ENCODE results near the gene ZNF667.

ZNF667 gene

DNA sequence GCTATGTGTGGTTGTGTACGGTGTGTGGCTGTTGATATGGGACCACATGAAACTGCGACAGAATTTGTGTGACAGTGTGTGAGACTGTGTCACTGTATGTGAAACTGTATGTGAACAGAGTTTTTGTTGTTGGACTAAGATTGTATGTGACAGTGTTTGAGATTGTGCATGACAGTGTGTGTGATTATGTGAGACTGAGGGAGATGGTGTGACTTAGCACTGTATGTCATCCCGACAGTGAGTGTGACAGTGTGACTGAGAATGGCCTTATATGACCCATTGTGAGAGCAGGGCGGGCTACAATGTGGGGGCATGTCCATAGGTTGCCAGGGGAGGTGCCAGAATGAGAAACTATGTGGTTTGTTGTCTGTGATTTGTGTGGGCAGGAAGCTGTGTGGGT, 72.1 kb downstream of the ZNF667 start:
- no peak for DNase-seq (ENCODE audit: extremely low read depth, low read depth)
- TF ChIP-seq, protein P1, sequence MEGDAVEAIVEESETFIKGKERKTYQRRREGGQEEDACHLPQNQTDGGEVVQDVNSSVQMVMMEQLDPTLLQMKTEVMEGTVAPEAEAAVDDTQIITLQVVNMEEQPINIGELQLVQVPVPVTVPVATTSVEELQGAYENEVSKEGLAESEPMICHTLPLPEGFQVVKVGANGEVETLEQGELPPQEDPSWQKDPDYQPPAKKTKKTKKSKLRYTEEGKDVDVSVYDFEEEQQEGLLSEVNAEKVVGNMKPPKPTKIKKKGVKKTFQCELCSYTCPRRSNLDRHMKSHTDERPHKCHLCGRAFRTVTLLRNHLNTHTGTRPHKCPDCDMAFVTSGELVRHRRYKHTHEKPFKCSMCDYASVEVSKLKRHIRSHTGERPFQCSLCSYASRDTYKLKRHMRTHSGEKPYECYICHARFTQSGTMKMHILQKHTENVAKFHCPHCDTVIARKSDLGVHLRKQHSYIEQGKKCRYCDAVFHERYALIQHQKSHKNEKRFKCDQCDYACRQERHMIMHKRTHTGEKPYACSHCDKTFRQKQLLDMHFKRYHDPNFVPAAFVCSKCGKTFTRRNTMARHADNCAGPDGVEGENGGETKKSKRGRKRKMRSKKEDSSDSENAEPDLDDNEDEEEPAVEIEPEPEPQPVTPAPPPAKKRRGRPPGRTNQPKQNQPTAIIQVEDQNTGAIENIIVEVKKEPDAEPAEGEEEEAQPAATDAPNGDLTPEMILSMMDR (IDR thresholded peaks at IDR 0.05; ENCODE audit: low read depth, low read length) = no peak

DNA sequence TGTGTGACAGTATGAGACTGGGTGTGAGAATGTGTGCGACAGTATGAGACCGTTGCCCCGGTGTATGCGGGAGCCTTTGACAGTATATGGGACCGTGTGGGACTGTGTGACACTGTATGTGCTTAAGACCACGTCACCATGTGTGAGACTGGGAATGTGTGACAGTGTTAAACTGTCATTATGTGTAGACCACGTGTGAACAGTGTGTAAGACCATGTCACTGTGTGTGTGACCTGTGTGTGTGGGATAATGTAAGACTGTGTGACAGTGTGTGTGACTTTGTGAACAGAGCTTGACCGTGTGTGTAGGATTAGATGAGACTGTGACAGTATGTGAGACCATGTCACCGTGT, 72.5 kb downstream of the ZNF667 start:
- TF ChIP-seq, protein P1 (IDR thresholded peaks at IDR 0.05; ENCODE audit: low read depth, low read length) = no peak
- no peak for DNase-seq (ENCODE audit: extremely low read depth, low read depth)

DNA sequence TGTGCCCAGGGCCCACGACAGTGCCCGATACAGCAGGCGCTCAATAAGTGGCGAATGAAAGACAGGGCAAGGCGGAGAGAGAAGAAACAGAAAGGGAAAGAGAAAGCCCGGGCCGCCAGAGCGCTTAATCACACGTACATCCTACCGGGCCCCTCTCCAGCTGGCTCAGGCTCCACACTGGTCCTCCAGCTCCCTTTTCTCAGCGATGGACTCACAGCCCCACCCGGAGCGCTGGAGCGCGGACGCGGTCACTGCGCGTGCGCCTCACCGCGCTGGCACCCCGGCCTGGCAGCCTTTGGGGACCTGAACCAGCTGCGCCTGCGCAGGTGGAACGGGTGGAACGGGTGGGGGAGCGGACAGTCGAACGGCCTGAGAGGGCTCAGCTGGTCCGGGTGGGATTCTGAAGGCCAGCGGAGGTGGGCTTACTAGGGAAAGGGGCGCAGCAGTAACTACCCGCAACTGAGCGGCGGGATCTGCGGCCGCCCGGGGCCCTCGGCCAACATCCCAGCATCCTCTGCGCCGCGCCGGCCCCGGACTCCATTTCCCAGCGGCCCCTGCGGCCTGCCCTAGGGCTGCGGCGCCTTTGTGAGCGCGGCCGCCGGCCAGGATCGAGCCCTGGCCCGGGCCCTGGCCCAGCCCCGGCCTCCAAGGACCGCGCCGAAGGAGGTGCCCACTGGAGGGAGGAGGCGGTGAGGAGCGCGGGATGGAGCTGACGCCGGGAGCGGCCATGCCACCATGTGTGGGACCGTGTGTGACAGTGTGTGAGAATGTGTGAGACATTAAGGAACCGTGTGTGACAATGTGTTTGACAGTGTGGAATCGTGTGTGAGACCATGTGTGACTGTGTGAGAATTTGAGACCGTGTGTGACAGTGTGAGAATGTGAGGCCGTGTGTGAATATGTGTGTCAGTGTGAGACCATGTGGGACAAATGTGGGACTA, 73.1 kb downstream of the ZNF667 start, which contains the start of gene ZNF583:
Gene ZNF583 (plus strand): TSS at position 569 of the 941 bp plus-strand sequence. CDS start 2,783 bp downstream, outside the sequence.
- TF ChIP-seq, protein P1 (IDR thresholded peaks at IDR 0.05; ENCODE audit: low read depth, low read length) = no peak
- peak; percentile 94 for DNase-seq (ENCODE audit: extremely low read depth, low read depth)

DNA sequence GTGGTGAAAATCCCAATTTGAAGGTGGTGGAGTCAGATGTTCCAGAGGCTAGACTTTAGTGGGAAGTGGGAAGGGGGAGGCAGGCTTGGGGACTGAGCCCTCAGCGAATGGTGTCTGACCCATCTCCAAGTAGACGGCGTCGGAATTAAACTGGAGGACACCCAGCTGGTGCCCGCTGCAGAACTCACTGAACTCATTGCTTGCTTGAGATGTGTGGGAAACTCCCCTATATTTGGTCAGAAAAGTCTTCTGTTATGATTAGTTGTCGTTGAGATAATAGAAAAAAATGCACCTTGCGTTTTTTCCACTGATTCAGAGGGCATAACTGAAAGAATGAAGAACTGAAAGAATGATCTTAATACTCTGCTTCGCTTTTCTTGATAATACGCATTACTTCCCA, 73.9 kb downstream of the ZNF667 start:
- TF ChIP-seq, protein P1 (IDR thresholded peaks at IDR 0.05; ENCODE audit: low read depth, low read length) = no peak
- DNase-seq (ENCODE audit: extremely low read depth, low read depth) = no peak

DNA sequence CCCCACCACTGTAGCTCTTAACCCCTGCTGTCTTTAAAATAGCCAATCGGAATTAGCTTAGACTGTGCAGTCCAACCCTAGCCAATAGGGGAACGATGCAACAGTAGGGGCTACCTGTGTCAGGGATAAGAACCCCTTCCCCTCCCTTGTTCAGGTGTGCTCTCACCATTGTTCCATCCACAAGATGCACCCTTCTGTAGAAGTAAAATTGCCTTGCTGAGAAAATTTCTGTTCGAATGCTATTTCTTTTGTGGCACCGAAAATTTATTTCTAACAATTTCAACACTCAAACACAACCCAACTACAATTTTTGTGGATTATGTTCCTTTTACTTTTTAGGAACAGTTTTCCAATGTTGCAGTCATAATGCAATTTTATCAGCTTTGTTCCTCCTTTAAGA, 76.7 kb downstream of the ZNF667 start:
- DNase-seq (ENCODE audit: extremely low read depth, low read depth) = no peak
- TF ChIP-seq, protein P1 (IDR thresholded peaks at IDR 0.05; ENCODE audit: low read depth, low read length) = no peak

DNA sequence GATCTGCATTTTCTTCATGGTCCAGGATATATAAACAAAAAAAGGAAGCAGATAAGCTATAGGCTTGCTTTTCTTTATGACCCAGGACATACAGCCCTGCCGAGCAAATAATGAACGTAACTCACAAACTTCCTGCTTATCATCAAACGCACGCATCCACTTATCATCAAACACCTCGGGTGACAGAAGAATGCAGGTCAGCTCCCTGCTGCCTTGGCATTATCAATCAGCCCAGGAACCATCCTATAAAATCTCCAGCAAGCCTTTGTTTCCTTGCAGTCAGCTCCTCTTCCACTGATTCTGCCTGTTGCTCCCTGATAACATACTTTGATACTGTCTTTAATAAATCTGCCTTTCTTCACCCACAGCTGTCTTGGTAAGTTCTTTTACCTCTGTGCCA, 78.3 kb downstream of the ZNF667 start:
- no peak for DNase-seq (ENCODE audit: extremely low read depth, low read depth)
- TF ChIP-seq, protein P1 (IDR thresholded peaks at IDR 0.05; ENCODE audit: low read depth, low read length) = no peak
